ENCODE results near the gene LEMD3.

GRCh38 chr12:65164244-65164643, 5.1 kb upstream of the LEMD3 start:
- TF ChIP-seq, protein P1, sequence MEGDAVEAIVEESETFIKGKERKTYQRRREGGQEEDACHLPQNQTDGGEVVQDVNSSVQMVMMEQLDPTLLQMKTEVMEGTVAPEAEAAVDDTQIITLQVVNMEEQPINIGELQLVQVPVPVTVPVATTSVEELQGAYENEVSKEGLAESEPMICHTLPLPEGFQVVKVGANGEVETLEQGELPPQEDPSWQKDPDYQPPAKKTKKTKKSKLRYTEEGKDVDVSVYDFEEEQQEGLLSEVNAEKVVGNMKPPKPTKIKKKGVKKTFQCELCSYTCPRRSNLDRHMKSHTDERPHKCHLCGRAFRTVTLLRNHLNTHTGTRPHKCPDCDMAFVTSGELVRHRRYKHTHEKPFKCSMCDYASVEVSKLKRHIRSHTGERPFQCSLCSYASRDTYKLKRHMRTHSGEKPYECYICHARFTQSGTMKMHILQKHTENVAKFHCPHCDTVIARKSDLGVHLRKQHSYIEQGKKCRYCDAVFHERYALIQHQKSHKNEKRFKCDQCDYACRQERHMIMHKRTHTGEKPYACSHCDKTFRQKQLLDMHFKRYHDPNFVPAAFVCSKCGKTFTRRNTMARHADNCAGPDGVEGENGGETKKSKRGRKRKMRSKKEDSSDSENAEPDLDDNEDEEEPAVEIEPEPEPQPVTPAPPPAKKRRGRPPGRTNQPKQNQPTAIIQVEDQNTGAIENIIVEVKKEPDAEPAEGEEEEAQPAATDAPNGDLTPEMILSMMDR (IDR thresholded peaks at IDR 0.05) = no peak
- TF ChIP-seq POLR2A (IDR thresholded peaks at IDR 0.05) = no peak
- no peak for TF ChIP-seq POLR2AphosphoS5 (IDR thresholded peaks at IDR 0.05; ENCODE audit: insufficient read depth in 1 of 2, low read depth in 1 of 2)

All from vagina (tissue), 2 donors.